COLO668 (cell line): ENCODE results near the gene SETD7.

Source experiments
- DNase-seq: peaks from one replicate; lab custom pipeline; 2025; ENCODE audit not compliant: unreplicated experiment; lab: John Stamatoyannopoulos, UW

Gene SETD7

DNA sequence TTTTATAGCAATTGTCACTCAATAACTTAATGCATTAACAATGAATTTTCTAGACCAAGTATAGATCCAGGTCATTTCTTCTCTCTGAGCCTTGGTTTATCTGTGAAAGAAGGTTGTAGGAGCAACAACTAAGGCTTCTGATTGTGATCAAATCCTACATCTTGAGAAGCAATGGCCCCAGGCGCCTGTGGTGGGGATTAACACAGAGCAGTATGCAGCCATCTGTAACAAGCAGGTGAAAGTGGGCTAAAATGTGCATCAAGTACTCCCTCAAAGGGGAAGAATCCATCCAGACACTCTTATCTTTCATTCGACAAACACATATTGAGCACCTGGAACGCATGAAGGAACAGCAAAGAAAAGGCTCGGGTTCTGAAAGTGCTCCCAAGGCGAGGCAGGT lies 19.1 kb upstream of the SETD7 start:
- no peak for DNase-seq

DNA sequence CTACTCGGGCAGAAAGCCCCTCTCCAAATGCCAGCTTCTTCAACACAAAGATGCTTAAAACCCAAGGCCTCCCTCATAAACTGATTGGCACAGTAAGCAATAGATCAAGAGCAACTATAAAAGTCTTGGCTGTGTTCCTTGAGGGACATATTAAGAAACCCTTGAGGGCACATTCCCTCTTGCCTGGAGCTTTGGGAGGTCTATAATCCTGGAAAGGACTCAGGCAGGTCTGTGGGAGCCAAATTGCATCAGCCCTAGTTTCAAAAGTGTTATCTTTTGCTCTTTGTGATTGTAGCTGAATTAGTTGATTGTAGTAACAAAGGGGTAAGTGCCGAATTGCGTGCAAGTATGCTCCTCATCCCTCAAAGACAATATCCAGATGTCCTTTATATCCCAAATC lies 18.6 kb upstream of the SETD7 start:
- no peak for DNase-seq

DNA sequence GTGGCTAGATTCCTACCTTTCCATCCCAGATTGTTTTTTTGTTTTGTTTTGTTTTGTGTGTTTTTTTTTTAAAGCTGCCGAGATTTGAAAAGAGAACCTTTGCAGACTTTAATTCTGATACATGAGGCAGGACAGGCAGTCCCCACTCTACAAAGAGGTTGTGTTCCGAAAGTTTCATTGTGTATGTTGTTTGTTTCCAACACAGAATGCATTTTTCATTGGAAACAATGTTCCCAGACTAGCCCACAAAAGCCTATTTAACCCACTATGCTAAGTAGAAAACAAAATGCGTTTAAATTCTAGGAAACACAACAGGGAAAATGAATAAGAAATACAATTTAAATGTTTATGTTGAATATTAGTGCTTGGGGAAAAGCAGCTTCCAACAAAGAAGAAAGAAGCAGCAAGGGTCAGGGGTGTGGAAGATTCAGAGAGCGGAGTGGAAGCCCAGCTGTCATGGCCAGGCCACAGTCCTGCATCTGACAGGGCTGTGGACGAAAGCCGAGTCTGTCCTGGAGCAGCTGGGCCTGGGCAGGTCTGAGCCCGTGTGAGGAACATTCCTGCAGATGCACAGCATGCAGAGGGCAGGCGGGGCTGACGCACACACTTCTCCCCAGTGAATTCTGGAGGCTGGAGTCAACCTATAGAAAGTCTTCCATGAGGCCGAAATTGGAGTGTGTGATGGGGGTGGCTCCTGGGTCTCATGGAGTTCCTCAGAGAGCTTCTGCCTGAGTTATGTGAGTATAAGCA lies 12.4 kb upstream of the SETD7 start:
- no peak for DNase-seq

DNA sequence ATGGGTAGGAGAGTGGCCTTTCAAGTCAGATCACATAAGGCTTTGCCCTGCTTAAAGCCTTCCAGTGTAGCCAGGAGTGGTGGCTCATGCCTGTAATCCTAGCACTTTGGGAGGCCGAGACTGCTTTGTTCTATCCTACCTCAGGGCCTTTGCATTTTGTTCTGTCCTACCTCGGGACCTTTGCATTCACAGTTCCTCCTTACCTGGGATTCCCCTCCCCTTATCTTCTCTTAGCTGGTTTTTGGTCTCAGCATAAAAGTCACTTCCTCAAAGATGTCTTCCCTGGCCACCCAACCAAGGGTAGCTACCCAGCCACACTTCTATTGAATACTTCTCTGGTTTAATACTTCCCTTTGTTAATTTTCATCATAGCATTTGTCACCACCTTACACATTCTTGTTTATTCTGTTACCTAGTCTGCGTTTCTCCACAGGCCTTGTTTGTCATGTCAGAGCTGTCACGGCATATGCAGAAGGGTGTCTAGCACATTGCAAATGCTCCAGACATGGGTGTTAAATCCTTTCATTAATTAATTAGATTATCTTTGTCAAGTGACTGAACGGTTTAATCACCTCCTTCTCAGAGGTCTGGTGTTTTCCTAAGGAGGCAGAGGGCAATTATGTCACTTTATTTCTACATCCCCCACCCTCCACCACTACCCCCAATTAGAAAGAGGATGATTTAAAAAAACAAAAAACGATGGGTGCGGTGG lies 11.3 kb upstream of the SETD7 start:
- DNase-seq: no peak

DNA sequence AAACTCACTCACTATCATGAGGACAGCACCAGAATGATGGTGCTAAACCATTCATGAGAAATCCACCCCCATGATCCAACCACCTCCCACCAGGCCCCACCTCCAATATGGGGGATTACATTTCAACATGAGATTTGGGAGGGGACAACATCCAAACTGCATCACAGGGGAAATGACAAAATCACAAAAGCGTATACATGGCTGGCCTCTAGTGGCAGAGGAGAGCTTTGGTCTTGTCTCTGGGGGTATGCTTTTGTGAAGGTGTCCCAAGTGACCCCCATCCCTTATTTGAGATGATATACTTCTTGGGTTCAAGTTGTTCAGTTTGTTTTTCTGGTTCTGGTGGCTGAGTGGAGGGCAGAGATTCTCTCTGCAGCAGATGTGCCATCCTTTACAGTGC lies 8.5 kb upstream of the SETD7 start:
- DNase-seq: no peak

DNA sequence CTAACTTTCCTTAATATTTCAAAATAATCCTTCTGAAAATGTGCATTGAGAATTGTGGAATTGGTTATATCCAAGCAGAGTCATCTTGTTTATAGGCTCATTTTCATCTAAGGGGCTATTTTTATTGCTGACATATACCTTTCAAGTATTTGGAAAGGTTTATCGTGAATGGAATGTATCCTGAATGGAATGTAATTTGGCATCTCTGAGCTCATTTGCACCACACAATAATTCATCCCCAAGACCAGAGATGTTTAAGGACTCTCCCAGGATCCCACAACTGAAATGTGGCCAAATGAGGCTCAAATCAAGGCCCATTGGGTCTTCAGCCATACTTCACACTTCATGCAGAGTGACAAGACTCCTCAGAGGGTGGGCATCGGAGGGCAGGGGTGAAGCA lies 7.5 kb upstream of the SETD7 start:
- DNase-seq: no peak

DNA sequence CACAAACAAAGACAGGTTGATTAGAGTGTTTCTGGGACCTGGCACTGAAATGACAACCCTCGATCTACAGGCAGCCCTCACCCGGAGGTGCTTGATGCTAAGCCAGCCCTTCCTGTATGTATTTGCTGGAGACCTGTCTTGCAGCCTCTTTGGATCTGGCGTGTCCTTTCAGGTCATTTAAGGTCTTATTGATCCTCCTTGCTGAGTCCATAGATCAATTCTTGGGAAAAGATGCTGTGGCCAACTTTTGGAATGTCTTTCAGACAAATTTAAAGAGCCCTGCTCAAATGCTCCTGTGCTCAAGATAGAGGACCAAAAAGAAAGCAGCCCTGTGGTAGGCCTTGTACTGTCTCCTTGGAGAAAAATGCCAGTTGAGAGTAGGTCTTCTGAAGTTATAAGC lies 6.8 kb upstream of the SETD7 start:
- no peak for DNase-seq

- no peak for DNase-seq
Measured at GRCh38 chr4:139562067-139562684, 6.2 kb upstream of the SETD7 start.

- no peak for DNase-seq
Measured at GRCh38 chr4:139560406-139561104, 4.5 kb upstream of the SETD7 start.

DNA sequence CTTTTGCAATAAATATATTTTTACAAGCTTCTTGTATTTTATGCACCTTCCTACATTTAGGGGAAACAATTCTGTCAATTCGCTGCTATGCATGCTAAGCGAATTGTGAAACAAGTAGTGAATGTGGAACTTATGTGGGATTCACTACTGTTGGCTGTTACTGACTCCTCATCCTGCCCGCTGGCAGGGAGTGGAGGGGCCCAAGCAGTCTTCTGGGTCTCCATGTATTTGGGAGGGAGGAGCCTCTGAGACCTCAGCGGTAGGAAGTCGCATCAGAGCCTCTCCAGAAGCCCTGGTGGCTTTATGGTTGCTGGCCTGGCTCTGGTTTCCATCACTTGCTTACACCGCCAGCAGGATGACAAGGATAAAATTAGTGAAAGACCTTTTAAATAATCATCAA lies 3.7 kb upstream of the SETD7 start:
- no peak for DNase-seq

DNA sequence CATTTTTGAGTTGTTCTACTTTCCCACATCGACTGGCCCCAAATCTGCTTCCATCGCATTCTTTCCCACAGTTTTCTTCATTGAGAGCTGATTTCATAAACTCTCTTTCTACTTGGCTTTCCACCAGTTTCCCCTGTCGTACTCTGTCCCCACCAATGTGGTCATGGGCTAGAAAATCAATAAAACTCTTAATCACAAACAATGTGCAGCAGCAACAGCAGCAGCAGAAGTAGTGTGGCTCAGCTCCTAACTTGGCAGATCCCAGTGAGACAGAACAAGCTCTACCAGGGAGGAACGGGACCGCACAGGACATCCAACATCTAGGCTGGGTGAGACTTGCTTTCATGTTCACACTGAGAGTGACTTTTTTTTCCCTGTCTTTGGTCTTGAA lies 3.1 kb upstream of the SETD7 start:
- no peak for DNase-seq

DNA sequence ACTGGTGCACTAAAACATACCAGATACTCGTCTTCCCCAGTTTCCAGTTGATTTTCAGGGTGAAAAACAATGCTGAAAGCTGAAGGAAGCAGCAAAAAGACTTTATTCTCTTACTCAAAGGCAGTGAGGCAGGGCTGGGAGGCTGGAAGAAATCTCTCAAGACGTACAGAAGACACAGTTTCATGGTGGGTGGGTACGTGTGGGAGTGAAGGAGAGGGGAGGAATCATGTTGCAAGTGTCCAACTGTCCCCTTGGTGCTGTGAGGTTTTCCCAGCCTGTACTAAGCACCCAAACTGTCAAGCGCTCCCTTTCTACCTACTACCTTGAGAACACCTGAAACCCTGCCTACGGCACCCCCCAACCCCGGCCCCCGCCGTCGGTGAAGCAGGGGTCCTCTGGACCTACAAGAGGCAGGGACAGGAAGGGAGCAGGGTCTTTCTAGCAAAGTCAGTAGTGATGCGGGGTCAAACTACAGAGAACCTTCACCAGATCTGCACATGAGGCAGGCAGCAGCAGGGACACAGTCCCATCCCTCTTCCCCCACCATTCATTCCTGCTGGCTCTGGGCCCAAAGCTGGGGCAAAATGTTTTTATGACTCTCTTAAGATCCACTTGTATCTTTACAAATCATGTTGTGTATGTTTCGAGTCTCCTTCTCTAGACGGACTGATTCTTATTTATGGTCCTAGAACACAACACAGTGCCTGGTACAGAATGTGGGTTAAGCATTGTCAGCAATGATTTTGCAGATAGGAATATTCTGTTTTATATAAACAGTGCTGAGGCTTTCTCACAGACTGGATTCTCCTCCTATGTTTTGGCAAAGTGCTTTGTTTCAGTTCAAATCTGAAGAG lies 2.4 kb upstream of the SETD7 start:
- no peak for DNase-seq

DNA sequence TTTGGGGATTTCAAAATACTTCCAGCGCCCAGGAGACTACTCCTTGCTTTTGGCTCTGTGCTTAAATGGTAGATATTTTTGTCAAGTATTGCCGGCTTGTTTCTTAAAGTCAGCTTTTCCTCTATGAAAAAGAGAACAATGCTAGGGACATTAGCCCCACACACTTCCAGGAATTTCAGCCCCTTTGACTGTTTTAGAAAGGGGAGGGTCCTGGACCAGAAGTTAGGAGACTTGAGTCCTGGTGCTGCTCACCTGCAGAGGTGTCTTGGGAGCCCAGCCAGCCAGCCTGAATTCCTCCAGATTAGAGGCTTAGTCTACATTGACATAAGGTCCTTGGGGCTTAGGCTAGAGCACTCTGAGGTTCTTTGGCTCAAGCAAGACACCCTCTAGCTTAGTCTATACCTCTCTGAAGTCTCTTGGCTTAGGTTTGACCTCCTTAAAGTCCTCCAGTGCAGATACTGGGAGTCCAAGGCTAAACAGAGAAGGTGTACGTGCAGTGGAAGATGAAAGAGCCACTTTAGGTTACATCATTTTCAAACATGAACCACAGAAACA lies 1.6 kb upstream of the SETD7 start:
- no peak for DNase-seq

GRCh38 chr4:139556724-139557555 lies 921 bp upstream of the SETD7 start:
- peak; percentile 86 for DNase-seq

GRCh38 chr4:139555705-139556070 lies 331 bp downstream of the SETD7 start:
- DNase-seq: peak; percentile 70

GRCh38 chr4:139554893-139555704 lies 920 bp downstream of the SETD7 start:
- DNase-seq: peak; percentile 79

DNA sequence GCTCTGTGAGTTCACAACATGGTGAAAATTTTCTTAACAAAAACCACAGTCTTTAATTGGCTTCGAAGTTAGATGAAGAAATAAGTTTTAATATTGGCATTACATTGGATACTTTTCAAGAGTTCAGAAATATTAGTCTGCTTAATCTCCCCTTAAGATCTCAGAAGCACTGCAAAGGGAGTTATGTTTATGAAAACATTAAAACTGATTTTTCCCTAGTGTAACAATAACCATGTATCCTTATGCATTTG lies 1.5 kb downstream of the SETD7 start:
- no peak for DNase-seq

DNA sequence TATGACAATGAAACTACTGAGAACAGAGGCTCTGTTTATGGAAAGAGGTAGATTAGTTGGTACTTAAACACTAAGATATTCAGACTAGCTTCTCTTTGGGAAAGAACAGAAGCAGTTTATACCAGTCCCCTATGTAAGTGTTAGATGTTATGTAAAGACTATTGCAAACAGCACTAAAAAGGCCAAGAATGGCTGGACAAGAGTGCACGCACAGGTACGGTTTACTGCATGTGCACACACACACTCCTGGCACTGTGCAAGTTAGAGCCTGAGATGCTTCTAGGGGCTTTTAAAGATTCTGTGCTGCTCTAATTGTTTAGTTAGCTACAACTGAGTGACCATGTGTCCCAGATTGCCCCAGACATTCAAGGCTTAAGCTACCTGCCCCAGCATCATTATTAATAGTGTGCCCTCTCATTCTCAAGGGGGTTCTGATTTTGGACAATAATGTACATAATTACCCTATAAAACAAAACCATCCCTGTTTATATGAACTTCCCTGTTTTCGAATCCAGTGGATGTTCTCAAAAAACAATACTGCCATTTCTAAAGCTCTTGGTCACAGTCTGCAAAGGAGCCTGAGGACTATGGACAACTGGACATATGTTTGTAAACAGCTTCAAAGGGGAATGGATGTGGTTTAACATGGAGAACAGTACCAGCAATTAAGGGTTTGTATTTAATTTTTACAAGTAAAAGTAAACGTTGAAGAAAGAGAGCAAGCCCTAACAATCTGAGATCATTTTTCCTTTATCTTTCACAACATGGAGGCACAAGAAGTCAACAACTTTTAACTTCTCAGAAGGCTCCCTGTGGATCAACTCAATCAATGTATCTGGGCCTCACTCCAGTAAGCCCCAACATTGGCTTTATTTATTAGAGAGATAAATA lies 2.0 kb downstream of the SETD7 start:
- no peak for DNase-seq
